Renal cortex interstitium (tissue), 11 donors: ENCODE results near the gene COL15A1. TPM values are rescaled to one million over a fixed set of nuclear protein-coding genes. Genes with fewer than 3 reads are reported as not detected.

Experiments used
- DNase-seq, 11 donors: peaks; one replicate each; pipeline ENCODE4 v3.0.0-alpha.2; 2013; ENCODE audit warnings: low read depth in 9 of 11, low spot score in 4 of 11; ENCODE audit errors: extremely low read depth in 1 of 11
- polyA plus RNA-seq, 3 donors: library from polyadenylated mRNA; unstranded; fragments of 120-200 nt; gene quantifications; one replicate each; pipeline ENCODE4 v1.2.1, GENCODE V29; 2013; ENCODE audit not compliant: insufficient read length in 3 of 3

COL15A1 gene
- polyA plus RNA-seq, 3 donors: 22.2 to 30.3 (median 23.0) TPM

- no peak for DNase-seq
These were observed 36.6 kb downstream of the COL15A1 start for GRCh38 chr9:98980291-98980690.

- DNase-seq: no peak
These were observed 39.9 kb downstream of the COL15A1 start for GRCh38 chr9:98983295-98984268.

- no peak for DNase-seq
These were observed 41.9 kb downstream of the COL15A1 start for GRCh38 chr9:98985596-98985995.

- DNase-seq: no peak
These were observed 43.4 kb downstream of the COL15A1 start for GRCh38 chr9:98986866-98987651.

- DNase-seq: no peak
These were observed 45.6 kb downstream of the COL15A1 start for GRCh38 chr9:98989036-98990000.

GRCh38 chr9:98990181-98990870 lies 46.6 kb downstream of the COL15A1 start:
- no peak for DNase-seq

- no peak for DNase-seq
These were observed 48.6 kb downstream of the COL15A1 start for GRCh38 chr9:98992107-98992884.

- no peak for DNase-seq
These were observed 49.3 kb downstream of the COL15A1 start for GRCh38 chr9:98992885-98993569.

GRCh38 chr9:98993570-98993945 lies 49.9 kb downstream of the COL15A1 start:
- no peak for DNase-seq

- DNase-seq: no peak
These were observed 50.7 kb downstream of the COL15A1 start for GRCh38 chr9:98994172-98995058.

- DNase-seq: no peak
These were observed 51.5 kb downstream of the COL15A1 start for GRCh38 chr9:98995059-98995671.

- no peak for DNase-seq
These were observed 52.3 kb downstream of the COL15A1 start for GRCh38 chr9:98995971-98996504.

GRCh38 chr9:98997604-98998003 lies 53.9 kb downstream of the COL15A1 start:
- no peak for DNase-seq

GRCh38 chr9:98998441-98999151 lies 54.9 kb downstream of the COL15A1 start:
- DNase-seq: peak in 10 of 11 donors; percentile 33 to 55 (median 38)

GRCh38 chr9:98999152-98999525 lies 55.4 kb downstream of the COL15A1 start:
- no peak for DNase-seq
